Measurements from ENCODE around the gene PGAP6. TPM values are rescaled to one million over a fixed set of nuclear protein-coding genes. Genes with fewer than 3 reads are reported as not detected.

The PGAP6 gene
- total RNA-seq, 1 experiment from 2014 or later: 128 TPM

GRCh38 chr16:354971-355461 lies 26.8 kb downstream of the PGAP6 start:
- CTCF ChIA-PET: no interaction called here
- in situ Hi-C loops (cut with HindIII; ENCODE audit: low pct_unique_long_range_greater_than_20kb, low sequenced_read_pairs): no loop called here

GRCh38 chr16:354291-354881 lies 27.4 kb downstream of the PGAP6 start:
- no peak for DNase-seq (ENCODE audit: low read depth, low spot score)
- in situ Hi-C loops (cut with HindIII; ENCODE audit: low pct_unique_long_range_greater_than_20kb, low sequenced_read_pairs): no loop called here
- Histone ChIP-seq H3K27ac (ENCODE audit: low read length) (no peak overlapping the region), H3K9me3 (ENCODE audit: control insufficient read depth, insufficient read depth, low read depth, low read length) (no peaks in the 10 kb centered on the region), H3K36me3 (ENCODE audit: control insufficient read depth, insufficient read depth, low read length) (no peaks in the 10 kb centered on the region), H3K4me1 (ENCODE audit: control insufficient read depth, insufficient read depth, low read length) (peaks cover 8% of the 10 kb centered on the region), H3K27me3 (ENCODE audit: control insufficient read depth, insufficient read depth, low read length) (no peaks in the 10 kb centered on the region), H3K4me3 (ENCODE audit: low read depth in 2 of 2, low read length in 2 of 2) (no peak overlapping the region)
- intact Hi-C loops (cut with micrococcal nuclease; ENCODE audit: unreplicated experiment): no loop called here
- no peak for ATAC-seq
- BruUV-seq (replicated peaks): no TSS peak
- POLR2A ChIA-PET: no interaction called here
- CTCF ChIA-PET: interaction anchor here (1.0 kb wide), 1 partner anchor 8 kb away, joined by 3 read pairs; no protein-coding TSS in a partner anchor
- TF ChIP-seq TCF7L2 (IDR thresholded peaks at IDR 0.05; ENCODE audit: low read depth, low read length) (no peak), REST (IDR thresholded peaks at IDR 0.05; ENCODE audit: insufficient read depth in 1 of 2, low read depth in 2 of 2, low read length in 1 of 2) (no peak), POLR2AphosphoS5 (IDR thresholded peaks at IDR 0.05; ENCODE audit: low read depth, low read length) (no peak), SIN3A (IDR thresholded peaks at IDR 0.05; ENCODE audit: borderline replicate concordance, insufficient read depth, low read depth, low read length) (no peak)
- TF ChIP-seq, protein P1, sequence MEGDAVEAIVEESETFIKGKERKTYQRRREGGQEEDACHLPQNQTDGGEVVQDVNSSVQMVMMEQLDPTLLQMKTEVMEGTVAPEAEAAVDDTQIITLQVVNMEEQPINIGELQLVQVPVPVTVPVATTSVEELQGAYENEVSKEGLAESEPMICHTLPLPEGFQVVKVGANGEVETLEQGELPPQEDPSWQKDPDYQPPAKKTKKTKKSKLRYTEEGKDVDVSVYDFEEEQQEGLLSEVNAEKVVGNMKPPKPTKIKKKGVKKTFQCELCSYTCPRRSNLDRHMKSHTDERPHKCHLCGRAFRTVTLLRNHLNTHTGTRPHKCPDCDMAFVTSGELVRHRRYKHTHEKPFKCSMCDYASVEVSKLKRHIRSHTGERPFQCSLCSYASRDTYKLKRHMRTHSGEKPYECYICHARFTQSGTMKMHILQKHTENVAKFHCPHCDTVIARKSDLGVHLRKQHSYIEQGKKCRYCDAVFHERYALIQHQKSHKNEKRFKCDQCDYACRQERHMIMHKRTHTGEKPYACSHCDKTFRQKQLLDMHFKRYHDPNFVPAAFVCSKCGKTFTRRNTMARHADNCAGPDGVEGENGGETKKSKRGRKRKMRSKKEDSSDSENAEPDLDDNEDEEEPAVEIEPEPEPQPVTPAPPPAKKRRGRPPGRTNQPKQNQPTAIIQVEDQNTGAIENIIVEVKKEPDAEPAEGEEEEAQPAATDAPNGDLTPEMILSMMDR (IDR thresholded peaks at IDR 0.05): no peak

More at GRCh38 chr16:354971-355461, 26.8 kb downstream of the PGAP6 start:
- Histone ChIP-seq H3K4me1 (ENCODE audit: control insufficient read depth, insufficient read depth, low read length) (peaks cover 8% of the 10 kb centered on the region), H3K27ac (ENCODE audit: low read length) (no peak overlapping the region), H3K27me3 (ENCODE audit: control insufficient read depth, insufficient read depth, low read length) (no peaks in the 10 kb centered on the region), H3K9me3 (ENCODE audit: control insufficient read depth, insufficient read depth, low read depth, low read length) (no peaks in the 10 kb centered on the region), H3K4me3 (ENCODE audit: low read depth in 2 of 2, low read length in 2 of 2) (no peak overlapping the region), H3K36me3 (ENCODE audit: control insufficient read depth, insufficient read depth, low read length) (no peaks in the 10 kb centered on the region)
- BruUV-seq (replicated peaks): no TSS peak
- POLR2A ChIA-PET: interaction anchor here (0.6 kb wide), 1 partner anchor 116 kb away, joined by 11 read pairs; no protein-coding TSS in a partner anchor
- DNase-seq (ENCODE audit: low read depth, low spot score): no peak
- no peak for TF ChIP-seq SIN3A (IDR thresholded peaks at IDR 0.05; ENCODE audit: borderline replicate concordance, insufficient read depth, low read depth, low read length)
- no peak for TF ChIP-seq POLR2AphosphoS5 (IDR thresholded peaks at IDR 0.05; ENCODE audit: low read depth, low read length)
- intact Hi-C loops (cut with micrococcal nuclease; ENCODE audit: unreplicated experiment): no loop called here
- no peak for ATAC-seq
